GM12801 (cell line): ENCODE results near the gene PALLD.

Source experiments
- CTCF ChIP-seq: IDR thresholded peaks from one replicate; pipeline ENCODE4 v1.5.1; 2011; ENCODE audit warnings: control low read depth; ENCODE audit not compliant: insufficient read length; ENCODE audit errors: extremely low read depth

Gene PALLD

DNA sequence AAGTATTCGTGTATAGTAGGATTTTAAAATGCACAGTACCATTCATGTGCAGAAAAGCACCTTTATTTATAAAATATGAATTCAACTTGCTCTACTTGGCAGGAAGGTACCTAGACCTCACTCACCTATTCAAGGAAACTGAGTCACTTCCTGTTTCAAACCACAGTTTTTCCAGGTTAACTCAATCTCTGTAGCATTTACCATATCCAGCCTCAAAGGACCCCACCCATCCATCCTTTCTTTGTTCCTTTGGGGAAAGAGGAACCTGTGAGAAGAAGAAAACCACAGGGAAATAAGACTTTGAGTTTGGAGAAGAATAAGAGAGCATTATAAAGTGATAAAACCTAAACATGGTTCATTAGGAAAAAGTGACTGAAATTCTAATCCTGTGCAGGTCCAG, 262.5 kb downstream of the PALLD start:
- TF ChIP-seq CTCF, result no peak

- TF ChIP-seq CTCF, result no peak
These were observed 263.2 kb downstream of the PALLD start for GRCh38 chr4:168759959-168760527.

- TF ChIP-seq CTCF, result no peak
These were observed 264.2 kb downstream of the PALLD start for GRCh38 chr4:168761066-168761465.

GRCh38 chr4:168765322-168765721, 268.5 kb downstream of the PALLD start:
- no peak for TF ChIP-seq CTCF

DNA sequence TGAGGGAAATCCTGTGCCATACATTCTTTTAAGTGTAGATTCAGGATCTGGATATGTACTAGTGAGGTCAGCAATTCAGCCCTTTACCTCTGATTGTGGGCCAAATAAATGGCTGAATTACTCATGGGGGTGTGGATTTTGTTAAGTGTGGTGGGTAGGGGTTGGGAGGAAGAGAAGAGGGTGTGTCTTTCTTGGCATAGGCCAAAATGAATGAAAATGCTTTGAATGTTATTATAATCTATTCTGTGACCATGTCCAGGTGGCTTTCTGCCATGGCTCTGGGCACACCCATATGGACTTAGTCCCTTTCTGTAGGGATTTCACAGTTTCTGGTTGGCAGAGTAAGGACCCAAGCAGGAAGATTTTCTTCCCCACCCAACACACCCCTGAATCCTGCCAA, 268.9 kb downstream of the PALLD start:
- no peak for TF ChIP-seq CTCF

DNA sequence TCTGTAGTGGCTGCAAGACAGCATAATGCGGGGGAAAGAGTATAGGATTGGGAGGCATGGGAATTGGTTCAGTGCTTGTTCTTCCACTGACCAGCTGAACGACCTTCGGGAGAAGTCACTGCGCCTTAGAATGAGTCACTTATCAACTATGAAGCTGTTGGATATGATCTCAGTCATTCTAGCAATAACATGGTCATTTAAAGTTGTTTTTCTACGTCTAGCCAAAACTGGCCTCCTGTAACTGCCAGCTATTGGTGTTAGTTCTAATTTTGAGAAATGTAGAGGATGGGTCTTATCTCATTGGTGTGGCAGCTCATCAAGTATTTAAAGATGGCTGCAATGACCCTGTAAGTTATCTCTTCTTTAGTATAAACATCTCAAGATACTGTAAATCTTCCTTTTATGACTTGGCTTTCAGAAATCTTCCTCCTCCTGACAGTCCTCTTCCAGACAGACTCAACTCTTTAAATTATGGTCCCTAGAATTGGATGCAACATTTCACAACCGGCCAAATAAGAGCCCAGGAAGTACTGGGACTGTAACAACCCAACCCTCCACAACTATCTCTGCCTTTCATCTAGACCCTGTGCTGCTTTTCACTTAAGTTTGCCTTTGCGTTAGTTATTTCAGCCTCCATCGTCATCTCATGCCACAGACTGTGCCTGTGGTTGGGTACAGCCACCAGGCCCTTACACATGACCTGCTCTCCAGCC, 269.9 kb downstream of the PALLD start:
- TF ChIP-seq CTCF, result no peak

- no peak for TF ChIP-seq CTCF
These were observed 272.6 kb downstream of the PALLD start for GRCh38 chr4:168769416-168769815.

DNA sequence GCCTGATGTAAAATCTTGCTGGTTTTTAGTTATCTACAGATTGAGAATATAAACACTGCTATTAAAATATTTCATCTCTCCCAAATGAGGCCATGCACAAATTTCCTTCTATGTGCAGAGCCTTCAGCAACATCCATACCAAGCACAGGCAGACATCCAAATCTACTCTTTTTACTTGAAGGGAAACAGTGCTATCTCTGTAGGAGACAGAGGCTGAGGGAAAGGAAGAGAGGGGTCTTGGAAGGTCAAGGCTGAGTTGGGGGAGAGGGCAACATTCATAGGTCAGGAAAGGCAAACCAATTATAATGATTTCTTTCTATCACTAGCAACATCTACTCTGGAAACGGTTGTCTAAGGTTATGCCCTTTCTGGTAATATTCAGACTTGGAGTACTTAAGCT, 273.0 kb downstream of the PALLD start:
- no peak for TF ChIP-seq CTCF
